GM23338 (cell line): ENCODE measurements around the gene ZNF217. TPM values are rescaled to one million over a fixed set of nuclear protein-coding genes. Genes with fewer than 3 reads are reported as not detected.

Source experiments
- ATAC-seq: fragments of 200-7000 bp; cut with Tn5 transposase; 3 replicates; pipeline ENCODE4 v1.9.1; 2020
- DNase-seq: peaks from one replicate; pipeline ENCODE4 v3.0.0-alpha.2; 2015; ENCODE audit warnings: low spot score
- H2AFZ ChIP-seq: fragments of 200-600 bp; sonication (generic); 2 replicates; pipeline ENCODE4 v1.8.0; 2016; ENCODE audit warnings: antibody characterized with exemption, mild to moderate bottlenecking, moderate library complexity
- H3F3A ChIP-seq: fragments of 200-600 bp; sonication (generic); replicated peaks from 2 replicates; pipeline ENCODE4 v1.8.0; 2017; ENCODE audit warnings: antibody characterized with exemption, mixed run types, low read depth
- H3K27ac ChIP-seq: fragments of 200-600 bp; sonication (generic); 2 replicates; pipeline ENCODE4 v1.6.1; 2016; ENCODE audit warnings: low read depth
- H3K27me3 ChIP-seq: fragments of 200-600 bp; sonication (generic); 2 replicates; pipeline ENCODE4 v1.8.0; 2016; ENCODE audit warnings: mild to moderate bottlenecking, mixed run types, moderate library complexity; ENCODE audit not compliant: insufficient read depth
- H3K36me3 ChIP-seq: fragments of 200-600 bp; sonication (generic); 2 replicates; pipeline ENCODE4 v1.8.0; 2016; ENCODE audit warnings: mild to moderate bottlenecking; ENCODE audit not compliant: insufficient read depth
- H3K4me1 ChIP-seq: fragments of 200-600 bp; sonication (generic); 2 replicates; pipeline ENCODE4 v1.8.0; 2016; ENCODE audit warnings: mild to moderate bottlenecking, moderate library complexity; ENCODE audit not compliant: insufficient read depth
- H3K4me2 ChIP-seq: fragments of 200-600 bp; sonication (generic); 2 replicates; pipeline ENCODE4 v1.7.1; 2017; ENCODE audit warnings: mixed run types
- H3K4me3 ChIP-seq: fragments of 200-600 bp; sonication (generic); 2 replicates; pipeline ENCODE4 v1.6.1; 2016; ENCODE audit warnings: mixed run types
- H3K79me2 ChIP-seq: fragments of 200-600 bp; sonication (generic); replicated peaks from 2 replicates; pipeline ENCODE4 v1.8.0; 2017; ENCODE audit warnings: mild to moderate bottlenecking; ENCODE audit not compliant: insufficient read depth
- H3K9me2 ChIP-seq: fragments of 200-600 bp; sonication (generic); 2 replicates; pipeline ENCODE4 v1.8.0; 2017; ENCODE audit not compliant: insufficient read depth
- H4K20me1 ChIP-seq: fragments of 200-600 bp; sonication (generic); replicated peaks from 2 replicates; pipeline ENCODE4 v1.8.0; 2017; ENCODE audit warnings: mild to moderate bottlenecking; ENCODE audit not compliant: insufficient read depth
- H3K27ac Mint-ChIP-seq: 2 replicates; pipeline ENCODE4 v1.8.0; 2020; ENCODE audit warnings: inconsistent platforms, mild to moderate bottlenecking, moderate library complexity, mixed read lengths
- H3K27me3 Mint-ChIP-seq: 3 replicates; pipeline ENCODE4 v1.8.0; 2022; ENCODE audit warnings: low read depth, mild to moderate bottlenecking, moderate library complexity, mixed read lengths, inconsistent platforms; ENCODE audit not compliant: insufficient read depth, poor library complexity
- H3K36me3 Mint-ChIP-seq: 3 replicates; pipeline ENCODE4 v1.8.0; 2021; ENCODE audit warnings: low read depth, mild to moderate bottlenecking, inconsistent platforms, moderate library complexity, mixed read lengths
- H3K4me1 Mint-ChIP-seq: 3 replicates; pipeline ENCODE4 v1.8.0; 2020; ENCODE audit warnings: mild to moderate bottlenecking, inconsistent platforms, mixed read lengths
- H3K4me3 Mint-ChIP-seq: 3 replicates; pipeline ENCODE4 v1.8.0; 2021; ENCODE audit warnings: moderate library complexity, mild to moderate bottlenecking, inconsistent platforms, mixed read lengths
- H3K9me3 Mint-ChIP-seq: 3 replicates; pipeline ENCODE4 v1.8.0; 2020; ENCODE audit warnings: moderate library complexity, mild to moderate bottlenecking, inconsistent platforms, mixed read lengths
- CREB1 ChIP-seq: fragments of 250-450 bp; sonication (Bioruptor Pico); IDR thresholded peaks from 2 replicates; pipeline ENCODE4 v1.5.0; 2020; ENCODE audit warnings: low read depth, mild to moderate bottlenecking, moderate library complexity
- CTCF ChIP-seq, 2 experiments: fragments of 200-600 bp in 1 of 2; sonication (generic) in 1 of 2; conservative IDR thresholded peaks; 2 replicates each; pipeline versions ENCODE4 v1.5.1 to v1.6.1; 2016 to 2017; ENCODE audit warnings: antibody characterized with exemption in 2 of 2, low read depth in 2 of 2, mild to moderate bottlenecking in 2 of 2, moderate library complexity in 1 of 2
- ETS1 ChIP-seq: IDR thresholded peaks from 2 replicates; pipeline ENCODE4 v1.6.1; 2016; ENCODE audit warnings: antibody characterized with exemption
- EZH2 ChIP-seq: fragments of 200-600 bp; sonication (generic); IDR thresholded peaks from one replicate; pipeline ENCODE4 v1.8.0; 2017; ENCODE audit warnings: antibody characterized with exemption, mild to moderate bottlenecking, low read depth; ENCODE audit not compliant: unreplicated experiment
- EZH2phosphoT487 ChIP-seq: fragments of 200-600 bp; sonication (generic); IDR thresholded peaks from one replicate; pipeline ENCODE4 v1.8.1; 2018; ENCODE audit warnings: antibody characterized with exemption; ENCODE audit not compliant: unreplicated experiment
- JUNB ChIP-seq: IDR thresholded peaks from one replicate; pipeline ENCODE4 v1.6.1; 2016; ENCODE audit warnings: antibody characterized with exemption; ENCODE audit not compliant: unreplicated experiment
- NANOG ChIP-seq: IDR thresholded peaks from 2 replicates; pipeline ENCODE4 v1.6.1; 2016; ENCODE audit warnings: antibody characterized with exemption, borderline replicate concordance
- POLR2AphosphoS5 ChIP-seq: IDR thresholded peaks from 2 replicates; pipeline ENCODE4 v1.6.1; 2016; ENCODE audit warnings: antibody characterized with exemption, low read depth
- REST ChIP-seq: IDR thresholded peaks from one replicate; pipeline ENCODE4 v1.6.1; 2018; ENCODE audit warnings: antibody characterized with exemption; ENCODE audit not compliant: unreplicated experiment
- STAT1 ChIP-seq: IDR thresholded peaks from one replicate; pipeline ENCODE4 v1.6.1; 2016; ENCODE audit warnings: antibody characterized with exemption; ENCODE audit not compliant: unreplicated experiment
- ZNF114 ChIP-seq: fragments of 250-450 bp; sonication (Bioruptor Pico); IDR thresholded peaks from 2 replicates; pipeline ENCODE4 v1.5.0; 2020; ENCODE audit warnings: mild to moderate bottlenecking, moderate library complexity
- ZNF331 ChIP-seq: fragments of 250-450 bp; sonication (Bioruptor Pico); IDR thresholded peaks from 2 replicates; pipeline ENCODE4 v1.5.0; 2020; ENCODE audit warnings: low read depth, mild to moderate bottlenecking, moderate library complexity
- ZNF462 ChIP-seq: fragments of 250-450 bp; sonication (Bioruptor Pico); IDR thresholded peaks from 2 replicates; pipeline ENCODE4 v1.5.0; 2020; ENCODE audit warnings: mild to moderate bottlenecking, moderate library complexity
- polyA plus RNA-seq: library from polyadenylated mRNA; unstranded; fragments of >200 nt; fragmentation: Nextera tagmentation; extraction: Ambion mirVana; gene quantifications from 2 replicates; pipeline ENCODE4 v1.2.1, GENCODE V29; 2016
- total RNA-seq: library from RNA; depleted of rRNA; stranded (reverse); fragments of >200 nt; shearing (Covaris generic); gene quantifications from 2 replicates; pipeline ENCODE4 v1.2.3, GENCODE V29; 2014

The ZNF217 gene
- total and polyA plus RNA-seq, 2 experiments from 2014 or later: 32.8 to 78.0 TPM

GRCh38 chr20:53522696-53523095 is 70.9 kb downstream of the ZNF217 start:
- Mint-ChIP-seq H3K4me3 (no peak overlapping the region), H3K4me1 (no peaks in the 10 kb centered on the region), H3K27ac (no peak overlapping the region), H3K27me3 (peaks cover 5% of the 10 kb centered on the region), H3K36me3 (no peaks in the 10 kb centered on the region), H3K9me3 (no peaks in the 10 kb centered on the region)
- Histone ChIP-seq H3K36me3 (no peaks in the 10 kb centered on the region; the same call in 1 of the 2 replicates), H3K4me2 (no peak overlapping the region), H3K4me1 (no peaks in the 10 kb centered on the region), H3K27ac (no peak overlapping the region), H3K4me3 (no peak overlapping the region), H4K20me1 (no peaks in the 10 kb centered on the region), H2AFZ (no peak overlapping the region), H3F3A (no peaks in the 10 kb centered on the region), H3K27me3 (no peaks in the 10 kb centered on the region), H3K9me2 (no peaks in the 10 kb centered on the region), H3K79me2 (no peaks in the 10 kb centered on the region)
- DNase-seq: no peak
- no peak for ATAC-seq
- no peak for TF ChIP-seq ZNF114 (CRISPR knock-in tag)
- TF ChIP-seq JUNB: no peak
- no peak for TF ChIP-seq REST
- no peak for TF ChIP-seq ETS1
- no peak for TF ChIP-seq CREB1 (CRISPR knock-in tag)
- no peak for TF ChIP-seq ZNF462
- no peak for TF ChIP-seq CTCF (conservative IDR thresholded peaks at IDR 0.05; ENCODE audit: low read depth in 2 of 2)
- TF ChIP-seq NANOG: no peak
- no peak for TF ChIP-seq EZH2
- no peak for TF ChIP-seq EZH2phosphoT487
- no peak for TF ChIP-seq POLR2AphosphoS5
- TF ChIP-seq ZNF331 (CRISPR knock-in tag): no peak
- no peak for TF ChIP-seq STAT1
